GM18505 (cell line): ENCODE data around the gene PSMD1.
A peak's percentile ranks its signal among the peaks of the same experiment; 100 is the strongest.

ENCODE experiments used
- ATAC-seq: cut with Tn5 transposase; IDR thresholded peaks from one replicate; pipeline ENCODE4 v1.9.1; 2021; ENCODE audit not compliant: unreplicated experiment
- POLR2A ChIP-seq: IDR thresholded peaks from 4 replicates; pipeline ENCODE4 v1.6.1; 2011; ENCODE audit warnings: borderline replicate concordance; ENCODE audit not compliant: insufficient read depth, insufficient read length; ENCODE audit errors: extremely low read depth

Gene PSMD1

DNA sequence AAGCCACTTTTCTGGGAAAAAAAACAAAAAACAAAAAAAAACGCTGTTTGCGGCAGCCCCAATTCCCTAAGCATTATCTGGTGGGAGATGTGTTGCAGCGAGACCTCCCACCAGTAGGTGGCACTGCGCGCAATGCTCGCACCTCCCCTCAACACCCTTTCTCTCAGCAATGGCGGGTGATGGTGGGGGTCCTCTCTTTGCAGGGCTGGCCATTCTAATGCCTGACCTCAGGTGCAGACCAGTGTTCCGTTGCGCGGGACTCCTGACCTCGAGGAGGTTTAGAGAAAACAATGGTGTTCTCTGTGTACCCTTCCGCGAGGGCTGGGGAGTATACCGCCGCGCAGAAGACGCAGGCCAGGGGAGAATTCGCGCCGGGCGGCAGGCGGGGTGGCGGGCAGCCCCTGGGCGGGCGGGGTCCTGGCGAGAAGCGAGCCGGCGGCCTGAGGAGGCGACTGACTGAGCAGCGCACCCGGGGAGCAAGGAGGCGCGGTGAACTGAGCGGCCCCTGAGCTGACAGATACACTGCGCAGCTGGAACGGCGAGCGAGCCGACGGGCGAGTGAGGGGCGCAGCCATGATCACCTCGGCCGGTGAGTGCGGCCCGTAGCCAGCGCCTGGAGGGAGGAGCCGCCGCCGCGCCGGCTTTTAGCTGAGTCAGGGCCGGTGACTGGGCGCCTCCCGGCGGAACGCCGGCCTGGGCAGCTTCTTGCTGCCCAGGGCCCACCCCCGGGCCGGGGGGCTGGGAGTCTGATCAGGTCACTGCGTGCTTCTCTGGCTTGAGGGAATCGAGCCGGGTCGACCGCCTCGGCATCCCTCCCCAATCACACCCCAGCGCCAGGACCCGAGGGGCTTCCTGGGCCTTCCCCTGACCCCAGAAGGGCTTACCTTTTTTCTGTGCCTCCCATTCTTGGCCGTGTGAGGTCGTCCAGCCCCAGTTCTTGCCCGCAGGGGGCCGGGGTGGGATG is at the start of gene PSMD1:
PSMD1 (plus strand) TSS at position 415 of the 964 bp plus-strand sequence; CDS start at position 574, 159 bp downstream.
- peak; percentile 68 for TF ChIP-seq POLR2A
- ATAC-seq: peak; percentile 77

DNA sequence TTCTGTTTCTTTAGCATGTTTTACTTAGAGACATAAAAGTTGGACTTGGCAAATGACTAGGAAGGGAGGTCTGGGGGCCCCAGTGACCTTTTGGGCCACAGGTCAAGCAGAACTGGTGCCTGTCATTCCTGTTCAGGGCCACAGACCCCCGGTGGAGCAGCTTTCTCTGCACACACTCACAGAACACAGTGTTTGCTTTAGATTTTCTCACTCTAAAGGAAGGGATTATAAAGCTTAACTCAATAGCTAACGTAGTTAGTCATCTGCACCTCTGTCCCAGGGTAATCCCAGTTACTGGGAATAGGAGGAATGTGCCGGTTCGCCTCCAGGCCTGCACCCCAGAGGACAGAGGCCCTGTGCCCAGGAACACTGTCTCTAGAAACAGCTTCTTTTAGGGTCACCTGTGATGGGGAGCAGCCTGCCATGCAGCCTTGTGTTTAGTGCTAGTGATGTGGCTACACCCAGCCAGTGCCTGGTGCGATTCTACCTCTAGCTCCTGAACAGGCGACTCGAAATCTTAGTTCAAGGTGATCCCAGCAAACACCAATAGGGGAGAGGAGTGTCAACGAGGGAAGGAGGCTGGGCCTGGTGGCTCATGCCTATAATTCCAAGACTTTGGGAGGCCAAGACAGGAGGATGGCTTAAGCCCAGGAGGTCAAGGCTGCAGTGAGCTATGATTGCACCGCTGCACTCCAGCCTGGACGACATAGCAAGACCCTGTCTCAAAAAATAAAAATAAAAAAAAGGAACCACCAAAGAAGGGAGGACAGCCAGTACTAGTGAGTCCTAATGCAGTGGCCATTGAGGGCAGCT is 49.2 kb upstream of the PSMD1 start:
- no peak for ATAC-seq
- no peak for TF ChIP-seq POLR2A

DNA sequence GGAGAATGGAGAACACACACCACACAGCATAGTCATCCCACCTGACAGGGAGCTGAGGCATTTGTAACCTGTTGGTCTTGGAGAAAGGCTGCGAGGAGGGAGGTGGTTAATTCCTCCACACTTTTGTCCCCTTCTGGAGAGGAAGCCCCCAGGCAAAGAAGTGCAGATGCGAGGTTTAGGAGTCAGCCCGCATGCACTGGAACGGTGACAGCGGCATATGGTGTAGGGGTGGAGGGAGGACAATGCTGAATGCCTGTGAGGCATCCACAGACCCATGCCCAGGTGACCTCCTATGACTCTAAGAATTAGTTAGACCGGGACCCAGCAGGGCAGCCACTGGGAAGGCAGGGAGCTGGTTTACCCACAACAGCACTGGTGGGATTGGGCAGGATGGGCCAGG is 48.5 kb upstream of the PSMD1 start:
- no peak for TF ChIP-seq POLR2A

DNA sequence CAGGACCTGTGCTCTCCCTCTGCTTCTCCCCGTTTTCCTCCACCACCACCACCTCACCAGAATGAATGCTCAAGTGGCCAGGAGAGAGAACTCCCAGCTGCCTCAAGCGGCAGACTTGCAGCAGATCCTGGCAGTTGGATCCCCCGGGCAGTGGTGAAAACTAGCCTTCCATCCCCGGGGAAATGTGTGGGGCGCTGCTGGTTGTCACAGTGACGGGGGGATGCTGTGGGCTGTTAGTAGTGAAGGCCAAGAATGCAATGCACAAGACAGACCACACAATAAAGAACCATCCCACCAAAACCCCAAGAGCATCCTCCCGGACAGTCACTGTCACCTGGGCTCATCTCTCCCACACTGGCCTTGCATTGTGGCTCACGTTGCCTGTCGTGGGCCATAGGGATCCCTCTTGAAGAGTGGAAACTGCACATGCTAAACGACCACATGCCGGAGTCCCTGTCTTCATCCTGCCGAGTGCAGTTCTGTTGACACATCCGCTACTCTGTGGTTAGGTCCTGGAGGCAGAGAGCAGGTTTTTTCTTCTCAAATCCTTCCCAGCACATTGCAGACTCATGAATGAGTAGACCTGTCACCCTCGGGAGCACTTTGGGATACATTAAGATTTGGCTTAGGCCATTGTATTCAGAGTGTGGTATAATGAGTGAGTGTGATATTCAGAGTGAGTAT is 47.3 kb upstream of the PSMD1 start:
- ATAC-seq: no peak
- no peak for TF ChIP-seq POLR2A

More for the DNA sequence above, 48.5 kb upstream of the PSMD1 start:
- ATAC-seq: no peak

DNA sequence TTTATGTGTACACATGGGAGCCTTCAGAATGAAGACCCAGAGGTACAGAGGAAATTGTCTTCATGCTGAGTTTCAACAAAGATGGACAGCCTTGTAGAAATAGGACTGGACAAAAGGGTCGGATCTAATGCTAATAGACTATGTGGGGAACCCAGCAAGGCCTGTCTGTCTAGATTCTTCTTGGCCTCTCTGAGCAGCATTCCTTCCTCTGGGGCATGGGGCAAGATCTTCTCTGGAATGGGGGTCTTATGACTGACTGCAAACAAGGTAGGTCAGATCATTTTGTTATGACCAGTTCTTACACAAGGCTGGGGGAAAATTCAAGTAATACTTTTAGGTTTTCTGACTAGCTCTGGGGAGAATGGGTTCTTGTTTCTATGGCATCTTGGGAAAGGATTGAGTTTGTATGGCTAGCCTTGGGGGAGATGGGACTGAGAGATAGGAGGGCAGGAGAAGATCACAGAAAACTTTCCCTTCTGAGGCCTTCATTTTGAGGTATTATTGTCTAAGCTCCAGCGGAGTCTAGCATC is 46.4 kb upstream of the PSMD1 start:
- TF ChIP-seq POLR2A: no peak
- ATAC-seq: no peak

DNA sequence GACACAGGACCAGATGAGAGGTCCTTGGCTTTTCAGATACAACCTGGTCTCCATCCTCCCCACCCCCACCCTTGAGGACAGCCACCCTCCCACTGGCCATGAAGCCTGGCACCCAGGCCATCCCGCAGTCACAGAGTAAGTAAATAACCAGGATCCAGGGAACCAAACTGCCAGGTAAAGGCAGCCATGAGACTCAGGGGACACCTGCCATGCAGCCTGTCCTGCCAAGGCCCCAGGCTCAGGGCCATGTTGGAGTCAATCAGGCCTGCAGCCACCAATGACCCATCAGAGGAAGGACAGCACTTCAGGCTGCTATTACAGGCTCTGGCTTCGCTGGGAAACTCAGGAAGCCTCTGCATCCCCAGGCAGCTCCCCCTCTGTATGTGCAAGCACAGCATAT is 45.1 kb upstream of the PSMD1 start:
- TF ChIP-seq POLR2A: no peak
- ATAC-seq: no peak

DNA sequence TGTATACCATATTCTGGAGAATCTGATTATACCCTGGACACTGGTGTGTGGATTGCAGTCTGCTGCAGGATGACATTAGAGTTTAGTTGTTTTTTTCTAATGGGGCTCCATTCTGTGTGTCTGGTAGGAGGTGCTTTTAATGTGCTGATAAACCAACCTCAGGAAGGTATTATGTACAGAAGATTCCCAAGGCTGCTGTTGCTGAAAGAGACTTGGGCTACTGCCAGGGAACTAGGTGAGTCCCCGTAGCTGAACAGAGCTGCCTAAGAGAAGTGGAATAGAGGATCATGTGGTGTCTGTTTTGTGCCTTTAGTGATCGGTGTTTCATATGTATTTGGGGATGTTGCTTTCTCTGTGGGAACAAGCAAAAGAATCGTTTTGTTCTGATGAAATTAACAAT is 44.2 kb upstream of the PSMD1 start:
- TF ChIP-seq POLR2A: no peak

DNA sequence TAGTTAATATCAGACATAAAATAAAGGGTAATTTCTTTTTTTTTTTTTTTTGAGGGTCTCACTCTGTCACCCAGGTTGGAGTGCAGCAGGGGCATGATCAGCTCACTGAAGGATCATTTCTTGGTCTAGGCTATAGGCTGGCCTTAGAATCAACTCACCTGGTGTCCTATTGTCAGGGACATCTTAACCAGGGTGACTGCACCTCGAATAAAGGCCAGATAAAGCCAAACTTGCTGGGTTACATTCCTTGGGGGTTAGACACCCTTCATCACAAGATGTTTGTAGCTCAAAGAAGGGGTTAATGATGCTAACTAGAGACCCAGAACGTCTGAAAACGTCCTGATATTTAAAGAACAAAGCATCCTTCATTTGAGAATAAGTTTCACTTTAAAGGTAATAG is 42.8 kb upstream of the PSMD1 start:
- no peak for TF ChIP-seq POLR2A
- no peak for ATAC-seq

More for the DNA sequence above, 44.2 kb upstream of the PSMD1 start:
- ATAC-seq: no peak

DNA sequence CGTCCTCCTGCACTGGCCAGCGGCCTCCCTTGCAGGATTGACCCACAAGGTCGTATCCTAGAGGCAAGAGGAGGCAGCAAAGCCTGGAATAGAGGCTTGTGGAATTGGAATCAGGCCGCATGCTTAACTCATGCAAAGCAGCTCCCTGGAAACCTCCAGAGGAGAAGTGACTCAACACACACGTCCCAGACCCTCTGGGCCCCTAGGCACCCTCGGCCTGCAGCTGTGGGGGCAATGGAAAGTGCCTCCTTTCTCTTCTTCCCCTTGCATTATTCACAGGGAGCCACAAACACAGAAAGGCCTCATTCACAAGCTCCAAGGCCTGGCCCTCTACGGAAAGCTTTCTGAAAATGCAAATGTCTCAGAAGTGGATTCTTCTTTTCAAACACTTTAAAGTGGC is 41.2 kb upstream of the PSMD1 start:
- no peak for ATAC-seq
- TF ChIP-seq POLR2A: no peak

DNA sequence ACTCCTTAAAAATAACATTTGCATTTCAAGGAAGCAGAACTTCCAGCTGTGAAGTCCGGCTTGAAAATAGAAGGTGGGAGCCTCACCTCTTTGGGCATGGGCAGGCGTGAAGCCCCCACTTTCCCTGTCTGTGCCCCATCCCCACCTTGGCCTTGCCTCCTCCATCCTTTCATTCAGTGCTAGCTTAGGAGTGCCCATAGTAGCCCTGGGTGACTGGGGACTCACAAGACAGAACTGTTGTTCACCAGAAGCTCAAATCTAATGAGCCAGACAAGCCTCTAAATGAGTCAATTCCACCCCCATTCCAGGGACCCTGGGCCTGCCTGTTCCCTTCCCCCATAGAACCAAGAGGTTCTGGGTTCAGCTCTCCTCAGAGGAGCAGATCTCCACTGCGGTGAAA is 40.7 kb upstream of the PSMD1 start:
- TF ChIP-seq POLR2A: no peak
- ATAC-seq: no peak

DNA sequence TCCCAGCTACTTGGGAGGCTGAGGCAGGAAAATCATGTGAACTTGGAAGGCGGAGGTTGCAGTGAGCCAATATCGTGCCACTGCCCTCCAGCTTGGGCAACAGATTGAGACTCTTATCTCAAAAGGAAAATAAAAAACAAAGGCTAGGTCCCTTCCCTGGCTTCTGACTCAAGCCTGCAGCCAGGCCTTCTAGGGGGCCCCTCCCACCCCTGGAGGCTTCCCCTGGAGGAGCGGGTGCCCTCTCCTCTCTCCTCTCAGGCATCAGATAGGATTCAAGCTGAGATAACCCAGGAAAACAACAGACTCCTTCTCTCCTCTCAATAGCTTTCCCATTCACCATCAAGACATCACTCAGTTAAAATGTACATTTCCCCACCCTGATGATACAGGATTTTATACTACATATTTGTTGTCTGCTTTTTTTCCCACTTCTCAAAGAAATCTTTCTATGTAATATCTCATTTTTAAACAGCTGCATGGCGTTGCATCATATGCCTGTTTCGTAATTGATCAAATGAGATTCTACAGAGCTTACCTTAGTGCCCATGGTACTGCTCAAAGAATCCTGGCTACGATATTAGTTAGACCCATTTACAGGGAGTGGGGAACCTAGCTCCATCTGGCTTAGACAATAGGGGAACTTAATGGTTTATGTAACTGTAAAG is 40.0 kb upstream of the PSMD1 start:
- no peak for TF ChIP-seq POLR2A
- ATAC-seq: no peak

DNA sequence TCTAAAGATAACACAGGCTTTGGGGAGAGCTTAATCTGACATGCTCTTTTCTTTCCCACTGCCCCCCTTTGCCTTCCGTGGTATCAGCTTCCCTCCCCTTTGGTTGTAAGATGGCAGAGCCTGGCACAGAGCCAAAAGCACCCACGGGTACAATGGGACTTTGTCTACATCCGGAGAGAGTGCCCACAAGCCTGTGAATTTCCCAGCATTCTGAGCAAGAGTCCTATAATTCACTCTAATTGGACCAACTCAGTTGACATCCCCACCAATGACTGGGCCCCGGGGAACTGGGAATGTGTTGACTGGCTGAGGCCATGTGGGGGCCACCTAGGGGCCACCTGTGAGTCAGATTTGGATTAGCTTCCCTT is 39.5 kb upstream of the PSMD1 start:
- ATAC-seq: no peak
- no peak for TF ChIP-seq POLR2A
